Hepatocyte (in vitro differentiated cells): ENCODE data around the gene LILRA2. TPM values are rescaled to one million over a fixed set of nuclear protein-coding genes. Genes with fewer than 3 reads are reported as not detected.

Experiments used
- DNase-seq: peaks from one replicate; pipeline ENCODE4 v3.0.0-alpha.2; 2016; ENCODE audit warnings: low spot score
- H2AFZ ChIP-seq: fragments of 200-600 bp; sonication (generic); 2 replicates; pipeline ENCODE4 v1.6.0; 2016; ENCODE audit warnings: antibody characterized with exemption, mild to moderate bottlenecking
- H3K27ac ChIP-seq: fragments of 200-600 bp; sonication (generic); 2 replicates; pipeline ENCODE4 v1.5.1; 2016; ENCODE audit warnings: mild to moderate bottlenecking
- H3K27me3 ChIP-seq: fragments of 200-600 bp; sonication (generic); 2 replicates; pipeline ENCODE4 v1.6.1; 2016
- H3K36me3 ChIP-seq: fragments of 200-600 bp; sonication (generic); replicated peaks from 2 replicates; pipeline ENCODE4 v1.5.1; 2016; ENCODE audit warnings: low read depth; ENCODE audit not compliant: insufficient read depth
- H3K4me1 ChIP-seq: fragments of 200-600 bp; sonication (generic); 2 replicates; pipeline ENCODE4 v1.5.1; 2016; ENCODE audit warnings: mild to moderate bottlenecking, moderate library complexity; ENCODE audit not compliant: insufficient read depth
- H3K4me2 ChIP-seq: fragments of 200-600 bp; sonication (generic); 2 replicates; pipeline ENCODE4 v1.6.0; 2016
- H3K4me3 ChIP-seq: fragments of 200-600 bp; sonication (generic); 2 replicates; pipeline ENCODE4 v1.5.1; 2016; ENCODE audit warnings: mild to moderate bottlenecking
- H3K79me2 ChIP-seq: fragments of 200-600 bp; sonication (generic); 2 replicates; pipeline ENCODE4 v1.6.0; 2017; ENCODE audit warnings: mild to moderate bottlenecking
- H3K9me2 ChIP-seq: fragments of 200-600 bp; sonication (generic); replicated peaks from 2 replicates; pipeline ENCODE4 v1.6.0; 2017; ENCODE audit warnings: mild to moderate bottlenecking; ENCODE audit not compliant: insufficient read depth
- H3K9me3 ChIP-seq: fragments of 200-600 bp; sonication (generic); 2 replicates; pipeline ENCODE4 v1.5.1; 2016; ENCODE audit warnings: low read depth, mild to moderate bottlenecking
- H4K20me1 ChIP-seq: fragments of 200-600 bp; sonication (generic); 2 replicates; pipeline ENCODE4 v1.6.0; 2016; ENCODE audit warnings: mild to moderate bottlenecking; ENCODE audit not compliant: insufficient read depth, poor library complexity, severe bottlenecking
- CTCF ChIP-seq: fragments of 200-600 bp; sonication (generic); IDR thresholded peaks from 2 replicates; pipeline ENCODE4 v1.5.1; 2016; ENCODE audit warnings: antibody characterized with exemption, mild to moderate bottlenecking; ENCODE audit not compliant: poor library complexity
- EZH2 ChIP-seq: fragments of 200-600 bp; sonication (generic); IDR thresholded peaks from 2 replicates; pipeline ENCODE4 v1.6.1; 2016; ENCODE audit warnings: antibody characterized with exemption, mild to moderate bottlenecking, borderline replicate concordance
- EZH2phosphoT487 ChIP-seq: fragments of 200-600 bp; sonication (generic); IDR thresholded peaks from one replicate; pipeline ENCODE4 v1.6.1; 2018; ENCODE audit warnings: antibody characterized with exemption, mild to moderate bottlenecking, low read depth, moderate library complexity; ENCODE audit not compliant: unreplicated experiment, severe bottlenecking
- WGBS: methylation state at CpG from one replicate; pipeline ENCODE4 v1.1.6; 2016; ENCODE audit warnings: low lambda C conversion rate; ENCODE audit errors: missing lambda C conversion rate; 5-methylcytosine and 5-hydroxymethylcytosine counted together
- polyA plus RNA-seq: library from polyadenylated mRNA; unstranded; fragments of >200 nt; fragmentation: Nextera tagmentation; extraction: Ambion mirVana; gene quantifications from 2 replicates; pipeline ENCODE4 v1.2.1, GENCODE V29; 2016
- total RNA-seq: library from RNA; depleted of rRNA; stranded (reverse); fragments of >200 nt; gene quantifications from 2 replicates; pipeline ENCODE4 v1.2.3, GENCODE V29; 2014

The LILRA2 gene
- total and polyA plus RNA-seq, 2 experiments from 2014 or later = not detected

- Histone ChIP-seq H3K27me3 (no peaks in the 10 kb centered on the region), H3K4me3 (no peak overlapping the region), H3K4me2 (no peak overlapping the region), H3K27ac (no peak overlapping the region), H3K79me2 (no peaks in the 10 kb centered on the region), H2AFZ (no peak overlapping the region), H4K20me1 (no peaks in the 10 kb centered on the region), H3K36me3 (no peaks in the 10 kb centered on the region), H3K9me2 (no peaks in the 10 kb centered on the region), H3K9me3 (no peaks in the 10 kb centered on the region), H3K4me1 (no peaks in the 10 kb centered on the region)
- TF ChIP-seq EZH2phosphoT487 (no peak), CTCF (no peak), EZH2 (no peak)
- WGBS = 54% methylated on average over 5 of the region's 5 CpGs
- no peak for DNase-seq
Observed at GRCh38 chr19:54600212-54600611, 26.6 kb downstream of the LILRA2 start.

GRCh38 chr19:54606230-54606629, 32.6 kb downstream of the LILRA2 start:
- Histone ChIP-seq H3K36me3 (no peaks in the 10 kb centered on the region), H3K4me1 (no peaks in the 10 kb centered on the region), H3K27ac (no peak overlapping the region), H4K20me1 (no peaks in the 10 kb centered on the region), H3K4me2 (no peak overlapping the region), H3K9me2 (no peaks in the 10 kb centered on the region), H3K4me3 (no peak overlapping the region), H3K79me2 (no peaks in the 10 kb centered on the region), H3K27me3 (no peaks in the 10 kb centered on the region), H3K9me3 (no peaks in the 10 kb centered on the region), H2AFZ (no peak overlapping the region)
- TF ChIP-seq CTCF (no peak), EZH2phosphoT487 (no peak), EZH2 (no peak)
- no peak for DNase-seq
- 48% methylated on average over 4 of the region's 4 CpGs for WGBS

- Histone ChIP-seq H3K4me3 (no peak overlapping the region), H3K79me2 (no peaks in the 10 kb centered on the region), H4K20me1 (no peaks in the 10 kb centered on the region), H3K9me3 (no peaks in the 10 kb centered on the region), H3K27me3 (no peaks in the 10 kb centered on the region), H3K9me2 (no peaks in the 10 kb centered on the region), H3K4me2 (no peak overlapping the region), H3K27ac (no peak overlapping the region), H2AFZ (no peak overlapping the region), H3K4me1 (no peaks in the 10 kb centered on the region), H3K36me3 (no peaks in the 10 kb centered on the region)
- DNase-seq = no peak
- 74% methylated on average over 15 of the region's 16 CpGs for WGBS
- no peak for TF ChIP-seq EZH2phosphoT487
- no peak for TF ChIP-seq EZH2
- no peak for TF ChIP-seq CTCF
Observed at GRCh38 chr19:54606891-54607784, 33.5 kb downstream of the LILRA2 start.
